ENCODE data around the gene SLC24A4. TPM values are rescaled to one million over a fixed set of nuclear protein-coding genes. Genes with fewer than 3 reads are reported as not detected.

The SLC24A4 gene
- polyA plus RNA-seq, 1 donor = 0.25 TPM

- DNase-seq = no peak
These were observed 152.7 kb downstream of the SLC24A4 start for GRCh38 chr14:92475451-92476187.

GRCh38 chr14:92480856-92481255, 157.9 kb downstream of the SLC24A4 start:
- no peak for DNase-seq

GRCh38 chr14:92481386-92481785, 158.4 kb downstream of the SLC24A4 start:
- DNase-seq = no peak

- no peak for DNase-seq
These were observed 159.0 kb downstream of the SLC24A4 start for GRCh38 chr14:92481811-92482555.

- DNase-seq = no peak
These were observed 159.8 kb downstream of the SLC24A4 start for GRCh38 chr14:92482621-92483319.

DNA sequence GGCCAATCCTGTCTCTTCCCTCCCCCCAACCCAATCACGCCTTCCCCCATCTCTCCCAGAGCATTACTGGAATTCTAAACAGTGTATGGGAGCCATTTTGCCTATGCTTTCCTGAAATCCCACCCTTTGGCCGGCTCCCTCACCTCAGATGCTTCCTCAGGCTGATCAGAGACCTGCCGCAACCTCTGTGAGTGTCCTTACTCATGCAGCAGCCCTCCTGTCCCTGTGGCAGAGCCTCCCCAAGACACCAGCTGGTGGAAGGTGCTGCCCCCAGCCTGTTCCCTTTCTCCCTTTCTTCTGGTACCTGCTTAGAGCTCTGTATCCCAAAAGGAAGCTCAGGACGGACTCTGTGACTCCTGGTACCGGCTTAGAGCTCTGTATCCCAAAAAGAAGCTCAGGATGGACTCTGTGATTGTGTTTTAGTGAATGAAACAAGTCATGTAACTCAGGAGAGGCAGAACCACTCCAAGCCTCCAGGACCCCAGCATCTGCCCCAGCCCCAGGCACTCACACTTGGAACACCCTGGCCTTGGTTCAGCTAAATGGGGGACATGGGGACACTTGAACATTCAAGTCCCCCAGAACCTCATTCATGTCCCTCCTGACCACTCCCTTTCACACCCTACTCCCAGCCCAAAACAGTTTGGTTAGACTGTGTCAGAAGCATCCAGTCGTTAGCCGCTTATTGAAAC, 161.3 kb downstream of the SLC24A4 start:
- DNase-seq = no peak

- no peak for DNase-seq
These were observed 163.9 kb downstream of the SLC24A4 start for GRCh38 chr14:92486881-92487280.

DNA sequence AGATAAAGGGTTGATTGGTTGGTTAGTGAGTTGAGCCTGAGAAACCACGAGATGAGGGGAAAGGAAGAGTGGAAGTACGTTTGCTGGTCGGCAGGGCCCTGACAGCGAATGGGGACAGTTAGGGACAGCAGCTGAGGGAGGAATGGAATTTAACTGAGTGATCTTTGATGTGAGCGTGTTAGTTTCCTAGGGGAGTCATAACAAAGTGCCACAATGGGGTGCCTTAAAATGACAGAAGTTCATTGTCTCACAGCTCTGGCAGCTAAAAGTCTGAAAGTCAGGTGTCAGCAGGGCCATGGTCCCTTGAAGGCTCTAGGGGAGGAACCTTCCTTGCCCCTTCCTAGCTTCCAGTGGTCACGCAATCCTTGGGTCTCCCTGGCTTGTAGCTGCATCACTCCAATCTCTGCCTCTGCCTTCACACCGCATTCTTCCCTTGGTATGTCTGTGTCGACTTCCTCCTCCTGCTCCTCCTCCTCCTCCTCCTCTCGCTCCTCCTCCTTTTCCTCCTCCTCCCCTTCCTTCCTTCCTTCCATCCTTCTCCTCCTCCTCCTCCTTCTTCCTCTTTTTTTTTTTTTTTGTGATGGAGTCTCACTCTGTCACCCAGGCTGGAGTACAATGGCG, 164.7 kb downstream of the SLC24A4 start:
- DNase-seq = no peak

DNA sequence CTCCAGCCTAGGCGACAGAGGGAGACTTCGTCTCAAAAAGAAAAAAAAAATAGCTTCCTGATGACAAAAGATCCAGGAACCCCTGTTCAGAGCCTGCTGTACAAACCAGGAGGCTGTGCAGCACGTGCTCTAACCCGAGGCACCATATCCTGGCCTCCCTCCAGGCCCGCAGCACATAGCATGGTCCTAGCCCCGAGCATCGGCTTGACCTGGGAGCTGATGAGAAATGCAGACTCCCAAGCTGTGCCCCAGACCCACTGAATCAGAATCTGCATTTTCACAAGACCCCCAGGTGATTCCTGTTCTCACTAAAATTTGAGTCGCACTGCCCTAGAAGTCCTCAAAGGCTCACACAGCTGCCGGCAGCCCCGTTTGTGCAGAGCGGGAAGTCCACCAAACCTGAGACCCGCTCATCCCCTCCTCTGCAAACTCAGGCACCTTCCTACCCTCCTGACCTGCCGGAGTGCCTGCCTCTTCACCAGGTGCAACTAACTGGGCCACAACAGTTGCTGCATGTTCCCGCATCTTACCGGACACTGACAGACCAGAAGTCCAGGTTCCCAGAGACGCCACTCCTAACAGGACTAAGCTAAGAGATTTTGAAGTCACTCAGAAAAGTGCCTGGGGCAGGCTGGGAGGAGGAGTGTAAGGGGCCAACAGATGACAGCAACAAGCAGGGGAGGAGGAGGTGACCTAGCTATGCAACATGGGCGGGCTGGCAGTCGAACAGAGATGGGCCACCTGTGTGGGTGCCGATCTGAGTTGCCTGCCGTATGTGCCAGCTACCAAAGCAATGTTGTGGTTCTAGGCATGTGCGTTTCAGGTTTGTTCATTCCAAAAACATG, 166.7 kb downstream of the SLC24A4 start:
- no peak for DNase-seq

DNA sequence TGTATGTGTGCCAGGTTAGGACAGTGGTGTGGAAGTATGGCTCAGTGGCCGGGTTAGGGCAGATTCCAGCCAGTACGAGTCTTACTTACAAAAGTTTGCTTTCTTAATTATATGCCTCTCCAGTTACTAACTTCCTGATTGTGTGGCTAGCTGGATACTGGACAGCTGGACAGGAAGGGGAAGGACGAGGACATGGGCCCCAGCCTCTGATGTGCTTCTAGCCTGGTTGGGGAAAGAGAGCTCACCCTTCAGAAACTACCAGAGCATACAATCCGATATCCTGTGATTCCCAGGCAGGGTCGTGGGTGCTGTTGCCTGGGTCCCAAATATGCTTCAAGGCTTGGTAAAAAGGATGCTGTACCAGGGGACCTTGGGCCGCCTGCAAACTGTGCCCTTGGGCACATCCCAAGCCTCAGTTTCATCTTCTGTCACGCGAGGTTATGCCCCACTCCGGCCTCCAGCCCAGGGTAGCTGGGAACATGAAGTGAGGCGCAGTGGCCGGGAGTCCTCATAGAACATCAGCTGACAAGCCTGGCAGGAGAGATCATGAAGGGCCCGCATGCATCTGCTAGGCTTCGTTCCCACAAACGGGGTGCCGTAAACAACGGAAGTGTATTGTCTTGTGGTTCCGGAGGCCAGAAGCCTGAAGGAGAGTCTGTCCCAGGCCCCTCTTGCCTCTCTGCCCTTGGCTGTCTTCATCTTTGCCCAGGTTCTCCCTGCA, 167.4 kb downstream of the SLC24A4 start:
- DNase-seq = no peak

GRCh38 chr14:92491782-92492181, 168.8 kb downstream of the SLC24A4 start:
- no peak for DNase-seq

DNA sequence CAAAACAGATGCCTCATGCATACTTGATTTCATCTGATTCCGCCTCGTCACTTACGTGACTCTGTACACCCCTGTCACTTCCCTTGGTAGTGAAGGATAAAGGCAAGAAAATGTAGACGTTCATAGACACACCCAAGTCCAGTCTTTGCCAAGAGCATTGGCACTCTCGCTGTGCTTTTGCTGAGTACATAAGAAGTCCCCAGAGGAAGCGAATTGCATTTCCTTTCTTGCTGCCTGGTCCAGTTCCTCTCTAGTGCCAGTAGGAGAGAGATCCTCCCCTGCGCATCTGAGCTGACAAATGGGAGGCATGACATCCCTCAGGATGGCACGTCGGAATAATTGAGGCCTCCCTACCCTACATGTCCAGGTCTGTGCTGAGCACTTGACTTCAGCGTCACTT, 169.3 kb downstream of the SLC24A4 start:
- no peak for DNase-seq

- no peak for DNase-seq
These were observed 170.1 kb downstream of the SLC24A4 start for GRCh38 chr14:92493024-92493423.

- DNase-seq = no peak
These were observed 170.5 kb downstream of the SLC24A4 start for GRCh38 chr14:92493492-92493891.

DNA sequence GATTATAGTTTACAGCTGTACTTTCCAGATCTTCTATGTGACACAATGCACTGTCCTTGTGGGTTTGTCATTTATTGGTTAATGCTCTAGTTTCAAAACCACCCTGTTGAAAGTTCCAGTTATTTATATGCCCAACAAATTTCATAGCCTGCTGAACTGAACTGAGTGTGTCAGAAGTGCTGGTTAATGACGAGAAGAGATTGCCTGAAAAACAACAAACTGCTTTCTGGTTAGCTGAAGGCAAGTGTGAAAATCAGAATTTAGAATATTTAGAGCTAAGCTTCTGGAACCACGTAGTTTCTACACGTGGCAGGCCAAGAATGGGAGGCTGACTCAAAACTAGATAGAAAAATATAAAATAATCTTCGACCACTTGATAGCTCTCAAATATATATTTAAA, 171.5 kb downstream of the SLC24A4 start:
- DNase-seq = no peak

- DNase-seq = no peak
These were observed 172.1 kb downstream of the SLC24A4 start for GRCh38 chr14:92495027-92495426.

DNA sequence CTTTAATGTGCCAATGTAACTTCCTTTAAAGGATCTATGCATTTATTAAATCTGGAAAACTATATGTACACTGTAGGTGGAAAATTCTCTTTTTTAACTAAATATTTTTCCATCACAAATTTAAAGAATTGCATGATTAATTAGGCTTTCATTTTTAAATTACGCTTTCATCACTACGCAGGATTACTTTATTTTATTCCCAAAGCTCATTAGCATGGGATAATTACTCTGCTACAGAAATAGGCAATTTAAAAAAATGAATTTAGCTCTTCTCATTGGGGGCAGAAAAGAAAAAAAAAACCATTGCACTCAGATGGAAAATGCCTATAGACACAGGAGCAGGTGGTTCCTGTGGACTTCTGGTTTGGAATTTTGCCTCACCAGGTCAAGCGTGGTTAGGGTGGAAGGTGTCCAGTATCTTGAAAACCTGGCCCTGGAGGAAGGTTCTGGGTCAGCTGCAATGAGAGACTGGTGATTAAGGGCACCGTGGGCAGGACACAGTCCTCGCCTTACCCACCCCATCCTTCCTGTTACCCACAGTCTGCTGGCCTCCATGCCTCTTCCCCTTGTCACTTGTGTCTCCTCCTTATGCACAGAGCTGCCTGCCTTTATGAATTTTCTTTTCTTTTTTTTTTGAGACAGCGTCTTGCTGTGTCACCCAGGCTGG, 173.4 kb downstream of the SLC24A4 start:
- DNase-seq = no peak

DNA sequence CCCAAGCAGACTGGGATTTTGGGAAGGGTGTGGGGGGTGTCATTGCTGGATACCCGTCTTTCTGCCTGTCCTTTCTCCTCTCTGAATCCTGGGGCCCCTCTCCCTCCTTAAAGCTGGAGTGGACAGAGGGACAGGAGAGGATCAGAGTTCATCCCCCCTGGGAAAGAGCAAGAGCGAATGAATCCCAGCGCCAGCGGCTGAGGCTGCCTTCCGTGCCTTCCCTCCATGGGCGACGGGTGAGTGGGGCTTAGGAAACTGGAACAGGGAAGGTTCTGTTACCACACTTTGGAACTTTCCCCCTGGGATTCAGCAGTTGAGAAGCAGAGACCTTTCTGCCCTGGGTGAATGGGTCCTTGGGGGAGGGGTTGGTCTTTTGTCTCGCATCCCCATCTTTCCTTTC, 174.4 kb downstream of the SLC24A4 start:
- no peak for DNase-seq

DNA sequence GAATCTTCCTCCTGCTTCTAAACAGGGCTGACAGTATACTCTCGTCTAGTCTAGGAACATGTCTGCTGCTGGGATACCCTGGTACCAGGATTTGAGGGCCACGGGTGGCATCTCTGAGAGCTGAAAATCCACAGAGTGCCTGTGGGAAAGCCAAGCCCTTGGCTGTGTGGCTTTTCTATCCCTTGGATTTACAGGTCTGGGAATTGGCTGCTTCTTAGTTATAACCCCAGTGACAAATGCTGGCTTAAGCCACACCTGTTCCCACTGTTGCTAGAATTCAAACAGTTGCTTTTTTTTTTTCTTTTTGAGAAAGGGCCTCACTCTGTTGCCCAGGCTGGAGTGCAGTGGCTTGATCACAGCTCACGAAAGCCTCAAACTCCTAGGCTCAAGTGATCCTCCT, 176.3 kb downstream of the SLC24A4 start:
- no peak for DNase-seq

GRCh38 chr14:92500491-92500941, 177.6 kb downstream of the SLC24A4 start:
- DNase-seq = no peak
